ENCODE data around the gene APLF.

The APLF gene

GRCh38 chr2:68514316-68514929, 47.0 kb downstream of the APLF start:
- 0 out of 2 replicates have a peak, but pooled peaks cover 5% of the 10 kb centered on the region for H3K9me3 ChIP-seq (ENCODE audit: low read length)
- TF ChIP-seq CTCF (IDR thresholded peaks at IDR 0.05; ENCODE audit: low read length) = no peak
- no peak for TF ChIP-seq EZH2 (IDR thresholded peaks at IDR 0.05; ENCODE audit: borderline replicate concordance, low read length)
- H3K4me1 ChIP-seq (ENCODE audit: insufficient read depth, low read length, severe bottlenecking) = no peaks in the 10 kb centered on the region
- H2AFZ ChIP-seq (ENCODE audit: low read length) = no peak overlapping the region
- no peaks in the 10 kb centered on the region for H4K20me1 ChIP-seq (ENCODE audit: insufficient read depth, low read length)
- H3K4me3 ChIP-seq (ENCODE audit: low read depth, low read length, poor library complexity, severe bottlenecking) = no peak overlapping the region
- H3K4me2 ChIP-seq (ENCODE audit: low read length) = no peak overlapping the region
- H3K27ac ChIP-seq (ENCODE audit: low read depth, low read length, poor library complexity, severe bottlenecking) = no peak overlapping the region
- H3F3A ChIP-seq (ENCODE audit: insufficient read depth, low read length) = no peaks in the 10 kb centered on the region
- H3K36me3 ChIP-seq (ENCODE audit: insufficient read depth, low read length) = no peaks in the 10 kb centered on the region
- H3K9me2 ChIP-seq (ENCODE audit: low read depth, low read length) = no peaks in the 10 kb centered on the region
- no peak overlapping the region for H3K9ac ChIP-seq (ENCODE audit: low read length)
- no peaks in the 10 kb centered on the region for H3K27me3 ChIP-seq (ENCODE audit: insufficient read depth, low read length)
- H3K79me2 ChIP-seq (ENCODE audit: insufficient read depth, low read length) = no peaks in the 10 kb centered on the region

GRCh38 chr2:68516051-68516955, 48.9 kb downstream of the APLF start:
- no peaks in the 10 kb centered on the region for H3K79me2 ChIP-seq (ENCODE audit: insufficient read depth, low read length)
- H3F3A ChIP-seq (ENCODE audit: insufficient read depth, low read length) = no peaks in the 10 kb centered on the region
- H4K20me1 ChIP-seq (ENCODE audit: insufficient read depth, low read length) = no peaks in the 10 kb centered on the region
- no peaks in the 10 kb centered on the region for H3K4me1 ChIP-seq (ENCODE audit: insufficient read depth, low read length, severe bottlenecking)
- no peak overlapping the region for H3K9ac ChIP-seq (ENCODE audit: low read length)
- H3K9me3 ChIP-seq (ENCODE audit: low read length) = no peaks in the 10 kb centered on the region
- H3K9me2 ChIP-seq (ENCODE audit: low read depth, low read length) = no peaks in the 10 kb centered on the region
- no peak overlapping the region for H3K4me2 ChIP-seq (ENCODE audit: low read length)
- H2AFZ ChIP-seq (ENCODE audit: low read length) = no peak overlapping the region
- no peaks in the 10 kb centered on the region for H3K27me3 ChIP-seq (ENCODE audit: insufficient read depth, low read length)
- TF ChIP-seq CTCF (IDR thresholded peaks at IDR 0.05; ENCODE audit: low read length) (no peak), EZH2 (IDR thresholded peaks at IDR 0.05; ENCODE audit: borderline replicate concordance, low read length) (no peak)
- H3K36me3 ChIP-seq (ENCODE audit: insufficient read depth, low read length) = no peaks in the 10 kb centered on the region
- no peak overlapping the region for H3K4me3 ChIP-seq (ENCODE audit: low read depth, low read length, poor library complexity, severe bottlenecking)
- no peak overlapping the region for H3K27ac ChIP-seq (ENCODE audit: low read depth, low read length, poor library complexity, severe bottlenecking)

GRCh38 chr2:68519236-68519635, 51.9 kb downstream of the APLF start:
- H3K27me3 ChIP-seq (ENCODE audit: insufficient read depth, low read length) = no peaks in the 10 kb centered on the region
- H3K9ac ChIP-seq (ENCODE audit: low read length) = no peak overlapping the region
- no peak overlapping the region for H3K27ac ChIP-seq (ENCODE audit: low read depth, low read length, poor library complexity, severe bottlenecking)
- no peak for TF ChIP-seq CTCF (IDR thresholded peaks at IDR 0.05; ENCODE audit: low read length)
- no peak for TF ChIP-seq EZH2 (IDR thresholded peaks at IDR 0.05; ENCODE audit: borderline replicate concordance, low read length)
- H3K4me1 ChIP-seq (ENCODE audit: insufficient read depth, low read length, severe bottlenecking) = no peaks in the 10 kb centered on the region
- no peaks in the 10 kb centered on the region for H3K79me2 ChIP-seq (ENCODE audit: insufficient read depth, low read length)
- no peak overlapping the region for H3K4me2 ChIP-seq (ENCODE audit: low read length)
- H3K36me3 ChIP-seq (ENCODE audit: insufficient read depth, low read length) = no peaks in the 10 kb centered on the region
- H3K9me3 ChIP-seq (ENCODE audit: low read length) = no peaks in the 10 kb centered on the region
- no peaks in the 10 kb centered on the region for H4K20me1 ChIP-seq (ENCODE audit: insufficient read depth, low read length)
- no peak overlapping the region for H2AFZ ChIP-seq (ENCODE audit: low read length)
- H3K4me3 ChIP-seq (ENCODE audit: low read depth, low read length, poor library complexity, severe bottlenecking) = no peak overlapping the region
- no peaks in the 10 kb centered on the region for H3K9me2 ChIP-seq (ENCODE audit: low read depth, low read length)
- no peaks in the 10 kb centered on the region for H3F3A ChIP-seq (ENCODE audit: insufficient read depth, low read length)
